ENCODE measurements around the gene SPTBN4.
"Not testable (repeated sequence)": the region's sequence is repeated elsewhere in the genome, so short reads cannot be mapped to it uniquely, and the experiment has no call there.

Gene SPTBN4

GRCh38 chr19:40510526-40511115 lies 43.8 kb downstream of the SPTBN4 start:
- DNase-seq: no peak

- DNase-seq: no peak
These were observed 44.7 kb downstream of the SPTBN4 start for GRCh38 chr19:40511487-40511886.

GRCh38 chr19:40512110-40512472 lies 45.3 kb downstream of the SPTBN4 start:
- DNase-seq: no peak

GRCh38 chr19:40512473-40513344 lies 45.9 kb downstream of the SPTBN4 start:
- no peak for DNase-seq

GRCh38 chr19:40513345-40513678 lies 46.5 kb downstream of the SPTBN4 start:
- DNase-seq: no peak

GRCh38 chr19:40513741-40514315 lies 47.0 kb downstream of the SPTBN4 start:
- no peak for DNase-seq

GRCh38 chr19:40517248-40517647 lies 50.4 kb downstream of the SPTBN4 start:
- no peak for DNase-seq

GRCh38 chr19:40519352-40520322 lies 52.8 kb downstream of the SPTBN4 start:
- DNase-seq: peak; percentile 21

- DNase-seq: no peak
These were observed 54.5 kb downstream of the SPTBN4 start for GRCh38 chr19:40521276-40521675.

GRCh38 chr19:40521900-40522299 lies 55.1 kb downstream of the SPTBN4 start:
- DNase-seq: not testable (repeated sequence)

- peak; percentile 70 for DNase-seq
These were observed 56.7 kb downstream of the SPTBN4 start for GRCh38 chr19:40523322-40524047.

- no peak for DNase-seq
These were observed 57.3 kb downstream of the SPTBN4 start for GRCh38 chr19:40524133-40524549.

GRCh38 chr19:40524655-40525054 lies 57.9 kb downstream of the SPTBN4 start:
- DNase-seq: no peak

GRCh38 chr19:40525234-40526051 lies 58.6 kb downstream of the SPTBN4 start:
- DNase-seq: no peak

GRCh38 chr19:40528078-40528477 lies 61.3 kb downstream of the SPTBN4 start:
- DNase-seq: no peak

GRCh38 chr19:40528533-40529092 lies 61.8 kb downstream of the SPTBN4 start:
- no peak for DNase-seq

- DNase-seq: peak; percentile 88
These were observed 62.5 kb downstream of the SPTBN4 start for GRCh38 chr19:40529093-40529954.

- no peak for DNase-seq
These were observed 63.5 kb downstream of the SPTBN4 start for GRCh38 chr19:40530091-40530901.

- no peak for DNase-seq
These were observed 66.7 kb downstream of the SPTBN4 start for GRCh38 chr19:40533508-40533907.
